Measurements from ENCODE around the gene ATRNL1. TPM values are rescaled to one million over a fixed set of nuclear protein-coding genes. Genes with fewer than 3 reads are reported as not detected.

The ATRNL1 gene
- total and polyA plus RNA-seq, 2 of the 8 experiments (the other 6 are each of a cell fraction or from before 2014, with no cell fraction given) = 5.1 to 17.6 TPM

- 89% methylated on average over 4 of the region's 4 CpGs; no CpG with 5 or more reads in 1 of the 2 experiments for WGBS, 2 experiments (ENCODE audit: extremely low coverage in 1 of 2, insufficient coverage in 1 of 2, insufficient read length in 1 of 2, insufficient replicate concordance in 2 of 2, low coverage in 1 of 2, low lambda C conversion rate in 2 of 2, missing lambda C conversion rate in 1 of 2)
- TF ChIP-seq, protein P1, sequence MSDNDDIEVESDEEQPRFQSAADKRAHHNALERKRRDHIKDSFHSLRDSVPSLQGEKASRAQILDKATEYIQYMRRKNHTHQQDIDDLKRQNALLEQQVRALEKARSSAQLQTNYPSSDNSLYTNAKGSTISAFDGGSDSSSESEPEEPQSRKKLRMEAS (IDR thresholded peaks at IDR 0.05) = no peak
- TF ChIP-seq RAD21 (IDR thresholded peaks at IDR 0.05 in 1 of 2, conservative IDR thresholded peaks at IDR 0.05 in 1 of 2; ENCODE audit: low read depth in 2 of 2, low read length in 2 of 2) = peak in 1 of 2 experiments; percentile 20; a peak in 1 of 4 replicates
- Histone ChIP-seq H2BK120ac (replicated peaks; ENCODE audit: low read depth, low read length) (no peak overlapping the region), H3K23me2 (ENCODE audit: low read depth, low read length) (no peaks in the 10 kb centered on the region), H4K20me1 (replicated peaks in 1 of 2; ENCODE audit: control insufficient read depth in 1 of 2, insufficient read depth in 2 of 2, low read length in 2 of 2) (no peaks in the 10 kb centered on the region), H3K56ac (replicated peaks; ENCODE audit: insufficient read length, low read depth, low read length) (no peak overlapping the region), H3K27ac (ENCODE audit: low read depth, low read length) (no peak overlapping the region; the same call in 1 of the 2 replicates), H3K4me1 (replicated peaks in 1 of 4; ENCODE audit: control insufficient read depth in 3 of 4, insufficient read depth in 4 of 4, low read length in 3 of 4) (no peaks in the 10 kb centered on the region), H3K79me2 (ENCODE audit: control insufficient read depth in 1 of 2, insufficient read depth in 2 of 2, low read length in 2 of 2) (no peaks in the 10 kb centered on the region), H3K14ac (ENCODE audit: insufficient read length) (no peak overlapping the region), H3K27me3 (replicated peaks in 1 of 4; ENCODE audit: control insufficient read depth in 3 of 4, extremely low read depth in 1 of 4, insufficient read depth in 3 of 4, low read length in 3 of 4) (no peaks in the 10 kb centered on the region), H3K4me3 (ENCODE audit: extremely low read depth in 1 of 4, insufficient read depth in 2 of 4, low read depth in 3 of 4, low read length in 4 of 4) (no peak overlapping the region), H2BK5ac (ENCODE audit: low read depth, low read length) (no peak overlapping the region), H3K9me3 (ENCODE audit: insufficient read depth in 2 of 2, low read depth in 1 of 2, low read length in 1 of 2) (no peaks in the 10 kb centered on the region; a peak in 1 of 4 replicates), H4K91ac (replicated peaks; ENCODE audit: insufficient read length, low read length) (no peak overlapping the region), H3K18ac (ENCODE audit: extremely low read depth, low read length) (no peak overlapping the region), H2AFZ (ENCODE audit: low read length) (no peak overlapping the region), H2BK15ac (ENCODE audit: low read length) (no peak overlapping the region), H3K4ac (replicated peaks; ENCODE audit: insufficient read length, low read depth, low read length) (no peak overlapping the region), H4K5ac (ENCODE audit: insufficient read length, low read depth, low read length) (no peak overlapping the region), H3K23ac (ENCODE audit: insufficient read length) (no peak overlapping the region), H3K4me2 (ENCODE audit: insufficient read depth in 1 of 2, low read depth in 2 of 2, low read length in 2 of 2) (no peak overlapping the region), H2BK12ac (ENCODE audit: low read depth, low read length) (no peak overlapping the region), H2AK5ac (ENCODE audit: low read depth, low read length) (no peak overlapping the region), H4K8ac (ENCODE audit: extremely low read depth, insufficient read depth, low read length) (no peak overlapping the region), H3K79me1 (ENCODE audit: low read depth, low read length) (no peaks in the 10 kb centered on the region), H2BK20ac (ENCODE audit: low read length) (no peak overlapping the region), H3K36me3 (ENCODE audit: control insufficient read depth in 2 of 4, insufficient read depth in 4 of 4, low read length in 3 of 4) (no peaks in the 10 kb centered on the region), H3K9ac (replicated peaks in 1 of 4; ENCODE audit: extremely low read depth in 1 of 4, low read depth in 3 of 4, low read length in 3 of 4) (peak overlapping the region in 1 of 4 experiments; percentile 13; a peak in 1 of 7 replicates)
- DNase-seq (ENCODE audit: low read depth in 1 of 2, low spot score in 2 of 2) (no peak), FAIRE-seq (no peak)
- ChIA-PET POLR2A (ENCODE audit: partially characterized antibody) (no interaction called here), CTCF (ENCODE audit: partially characterized antibody) (interaction anchor here (0.5 kb wide), 1 partner anchor 435 kb away, joined by 3 read pairs; no protein-coding TSS in a partner anchor)
Measured at GRCh38 chr10:115909962-115910731, 817.0 kb downstream of the ATRNL1 start.

All from H1 (cell line).